Upper lobe of left lung (tissue), 6 donors: ENCODE results near the gene CYB5R3. TPM values are rescaled to one million over a fixed set of nuclear protein-coding genes. Genes with fewer than 3 reads are reported as not detected.

Source experiments
- ATAC-seq, 2 donors: fragments of 200-7000 bp; cut with Tn5 transposase; one replicate each; pipeline ENCODE4 v1.9.1; 2022; ENCODE audit warnings: mild to moderate bottlenecking in 2 of 2, moderate library complexity in 2 of 2; ENCODE audit not compliant: low FRiP score in 2 of 2
- DNase-seq, 2 donors: peaks; one replicate each; pipeline ENCODE4 v3.0.0-alpha.2; 2019 to 2020
- H3K27ac ChIP-seq, 4 donors: fragments of 200-600 bp; sonication (generic); one replicate each; pipeline ENCODE4 v1.5.1; 2016 to 2019
- H3K27me3 ChIP-seq, 4 donors: fragments of 200-600 bp; sonication (generic); one replicate each; pipeline ENCODE4 v1.5.1; 2017 to 2019
- H3K36me3 ChIP-seq, 4 donors: fragments of 200-600 bp; sonication (generic); one replicate each; pipeline ENCODE4 v1.5.1; 2016 to 2019
- H3K4me1 ChIP-seq, 4 donors: fragments of 200-600 bp; sonication (generic); one replicate each; pipeline ENCODE4 v1.5.1; 2018 to 2019
- H3K4me3 ChIP-seq, 4 donors: fragments of 200-600 bp; sonication (generic); one replicate each; pipeline ENCODE4 v1.5.1; 2017 to 2019; ENCODE audit warnings: mild to moderate bottlenecking in 2 of 4, moderate library complexity in 1 of 4
- H3K9me3 ChIP-seq, 4 donors: fragments of 200-600 bp; sonication (generic); one replicate each; pipeline ENCODE4 v1.5.1; 2018 to 2019
- EP300 ChIP-seq, 4 donors: sonication (generic); formaldehyde crosslinking; IDR thresholded peaks; one replicate each; pipeline ENCODE4 v1.5.1; 2017; ENCODE audit warnings: antibody characterized with exemption in 4 of 4, control low read depth in 2 of 4
- POLR2A ChIP-seq, 4 donors: fragments of 450-650 bp; IDR thresholded peaks; one replicate each; pipeline ENCODE4 v1.5.1; 2016 to 2017; ENCODE audit warnings: antibody characterized with exemption in 4 of 4, mild to moderate bottlenecking in 2 of 4
- POLR2AphosphoS5 ChIP-seq, 2 donors: sonication (generic); formaldehyde crosslinking; IDR thresholded peaks; one replicate each; pipeline ENCODE4 v1.5.1; 2017; ENCODE audit warnings: antibody characterized with exemption in 2 of 2
- WGBS, 2 donors: methylation state at CpG; one replicate each; pipeline ENCODE4 v1.1.5; 2017 to 2018; 5-methylcytosine and 5-hydroxymethylcytosine counted together
- total RNA-seq, 6 donors: library from RNA; depleted of rRNA in 4 of 6; stranded (reverse); fragments of >200 nt in 4 of 6; gene quantifications; one replicate each; pipeline versions ENCODE4 v1.1.0 to v1.2.1, GENCODE V29; 2016 to 2021
- TF ChIP-seq, protein P1 (sequence below), 6 experiments: fragments of 450-650 bp in 4 of 6; fragments of 200-600 bp in 2 of 6; sonication (generic) in 2 of 6; IDR thresholded peaks; one replicate each; pipeline ENCODE4 v1.5.1; 2016 to 2019; ENCODE audit warnings: antibody characterized with exemption in 6 of 6
- donor health status: DM: no; HTN: no; CAD: no; lungs with moderate emphysema.
- donor health status: DM: no; HTN: yes; CAD: no; lungs with severe emphysema.

Gene CYB5R3
- total RNA-seq, 6 donors from 2014 or later = 79.6 to 265 (median 220) TPM

DNA sequence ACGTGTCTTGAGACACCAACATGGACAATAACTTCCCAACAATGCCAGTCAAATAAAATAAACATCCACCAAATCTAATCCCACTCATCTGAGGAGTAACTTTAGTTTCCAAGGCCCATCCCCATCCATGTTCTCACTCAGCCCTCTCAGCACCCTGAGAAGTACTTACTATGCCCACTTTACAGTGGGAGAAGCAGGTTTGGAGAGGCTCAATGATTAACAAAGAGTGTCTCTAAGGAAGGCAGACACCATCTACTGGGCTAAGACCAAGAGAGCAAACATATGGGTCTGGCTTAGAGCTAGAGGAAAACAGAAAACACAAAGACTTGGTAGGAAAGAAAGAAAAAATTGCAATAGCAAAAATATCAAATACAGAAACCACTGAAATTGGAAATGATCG, 45.8 kb downstream of the CYB5R3 start:
- Histone ChIP-seq H3K4me3 (no peak overlapping the region), H3K27ac (peak overlapping the region in 3 of 4 donors; percentile 12 to 47 (median 42)), H3K9me3 (no peaks in the 10 kb centered on the region), H3K36me3 (peaks cover 15 to 55% (median 43%) of the 10 kb centered on the region in 4 donors), H3K27me3 (no peaks in the 10 kb centered on the region), H3K4me1 (peaks cover 23 to 57% (median 42%) of the 10 kb centered on the region in 4 donors)
- no peak for DNase-seq
- 55 to 63% methylated on average over 2 of the region's 2 CpGs for WGBS, 2 donors
- peak; percentile 57 to 83 for ATAC-seq
- TF ChIP-seq, protein P1, sequence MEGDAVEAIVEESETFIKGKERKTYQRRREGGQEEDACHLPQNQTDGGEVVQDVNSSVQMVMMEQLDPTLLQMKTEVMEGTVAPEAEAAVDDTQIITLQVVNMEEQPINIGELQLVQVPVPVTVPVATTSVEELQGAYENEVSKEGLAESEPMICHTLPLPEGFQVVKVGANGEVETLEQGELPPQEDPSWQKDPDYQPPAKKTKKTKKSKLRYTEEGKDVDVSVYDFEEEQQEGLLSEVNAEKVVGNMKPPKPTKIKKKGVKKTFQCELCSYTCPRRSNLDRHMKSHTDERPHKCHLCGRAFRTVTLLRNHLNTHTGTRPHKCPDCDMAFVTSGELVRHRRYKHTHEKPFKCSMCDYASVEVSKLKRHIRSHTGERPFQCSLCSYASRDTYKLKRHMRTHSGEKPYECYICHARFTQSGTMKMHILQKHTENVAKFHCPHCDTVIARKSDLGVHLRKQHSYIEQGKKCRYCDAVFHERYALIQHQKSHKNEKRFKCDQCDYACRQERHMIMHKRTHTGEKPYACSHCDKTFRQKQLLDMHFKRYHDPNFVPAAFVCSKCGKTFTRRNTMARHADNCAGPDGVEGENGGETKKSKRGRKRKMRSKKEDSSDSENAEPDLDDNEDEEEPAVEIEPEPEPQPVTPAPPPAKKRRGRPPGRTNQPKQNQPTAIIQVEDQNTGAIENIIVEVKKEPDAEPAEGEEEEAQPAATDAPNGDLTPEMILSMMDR (IDR thresholded peaks at IDR 0.05) = no peak
- no peak for TF ChIP-seq POLR2A (IDR thresholded peaks at IDR 0.05)
- no peak for TF ChIP-seq EP300 (IDR thresholded peaks at IDR 0.05)
- no peak for TF ChIP-seq POLR2AphosphoS5 (IDR thresholded peaks at IDR 0.05)

DNA sequence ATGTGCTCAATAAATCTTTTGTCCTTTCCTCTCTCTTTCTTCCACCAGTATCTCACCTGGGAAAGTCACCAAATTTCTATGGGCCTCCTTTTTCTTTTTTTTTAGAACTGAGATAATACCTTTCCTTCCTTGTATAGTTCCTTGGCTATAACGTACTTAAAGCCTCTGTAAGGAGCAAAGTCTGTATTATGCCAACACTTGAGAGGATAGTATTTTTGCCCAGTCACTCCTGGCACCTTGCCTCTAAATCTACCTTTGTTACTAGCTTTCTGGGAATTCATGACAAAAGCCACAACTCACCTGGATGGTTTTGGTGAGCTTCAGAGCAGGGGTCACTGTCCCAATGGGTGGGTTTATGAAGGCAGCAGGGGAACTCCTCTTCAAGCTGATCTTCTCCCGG, 46.7 kb downstream of the CYB5R3 start:
- DNase-seq (no peak), ATAC-seq (no peak)
- Histone ChIP-seq H3K4me3 (no peak overlapping the region), H3K36me3 (peaks cover 18 to 62% (median 50%) of the 10 kb centered on the region in 4 donors), H3K9me3 (no peaks in the 10 kb centered on the region), H3K27ac (peak overlapping the region; percentile 12 to 47 (median 38)), H3K27me3 (no peaks in the 10 kb centered on the region), H3K4me1 (peaks cover 15 to 48% (median 38%) of the 10 kb centered on the region in 4 donors)
- WGBS, 2 donors = 68 to 70% methylated on average over 2 of the region's 2 CpGs
- TF ChIP-seq EP300 (IDR thresholded peaks at IDR 0.05) = no peak
- no peak for TF ChIP-seq POLR2AphosphoS5 (IDR thresholded peaks at IDR 0.05)
- TF ChIP-seq, protein P1 (IDR thresholded peaks at IDR 0.05) = no peak
- no peak for TF ChIP-seq POLR2A (IDR thresholded peaks at IDR 0.05)

DNA sequence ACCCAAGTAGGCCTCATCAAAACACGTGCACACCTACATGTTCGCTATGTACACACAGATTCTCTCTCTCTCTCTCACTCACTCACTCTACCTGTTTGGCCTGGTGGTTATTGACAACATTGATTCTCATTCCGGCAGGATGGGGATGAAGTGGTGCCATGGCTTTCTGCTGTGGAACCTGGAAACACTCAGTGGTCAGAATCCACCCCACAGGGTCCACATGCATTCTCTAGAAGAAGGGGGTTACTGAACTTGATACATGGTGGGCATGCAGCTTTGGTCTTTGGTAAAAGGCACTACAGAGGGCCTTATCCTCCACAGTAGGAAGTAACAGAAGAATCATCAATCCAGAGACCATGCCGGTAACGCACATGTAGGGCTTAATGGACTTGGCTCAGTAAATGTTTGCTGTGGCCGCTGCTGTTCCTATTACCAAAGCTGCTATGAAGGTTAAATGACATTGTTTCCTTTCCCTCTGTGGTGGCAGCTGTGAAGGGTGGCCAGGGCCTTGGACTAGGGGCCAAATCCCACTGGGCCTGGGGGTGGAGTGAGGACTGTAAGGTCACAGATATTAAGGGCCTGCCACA, 47.2 kb downstream of the CYB5R3 start:
- H3K9me3 ChIP-seq = no peaks in the 10 kb centered on the region
- TF ChIP-seq POLR2A (IDR thresholded peaks at IDR 0.05) (no peak), POLR2AphosphoS5 (IDR thresholded peaks at IDR 0.05) (no peak), EP300 (IDR thresholded peaks at IDR 0.05) (no peak)
- TF ChIP-seq, protein P1 (IDR thresholded peaks at IDR 0.05) = no peak
- WGBS, 2 donors = 68 to 81% methylated on average over 6 of the region's 6 CpGs
- no peaks in the 10 kb centered on the region for H3K27me3 ChIP-seq
- peaks cover 15 to 48% (median 39%) of the 10 kb centered on the region in 4 donors for H3K4me1 ChIP-seq
- peak overlapping the region; percentile 12 to 45 (median 25) for H3K27ac ChIP-seq
- H3K36me3 ChIP-seq = peaks cover 22 to 67% (median 55%) of the 10 kb centered on the region in 4 donors
- H3K4me3 ChIP-seq = no peak overlapping the region
- DNase-seq (no peak), ATAC-seq (no peak)

DNA sequence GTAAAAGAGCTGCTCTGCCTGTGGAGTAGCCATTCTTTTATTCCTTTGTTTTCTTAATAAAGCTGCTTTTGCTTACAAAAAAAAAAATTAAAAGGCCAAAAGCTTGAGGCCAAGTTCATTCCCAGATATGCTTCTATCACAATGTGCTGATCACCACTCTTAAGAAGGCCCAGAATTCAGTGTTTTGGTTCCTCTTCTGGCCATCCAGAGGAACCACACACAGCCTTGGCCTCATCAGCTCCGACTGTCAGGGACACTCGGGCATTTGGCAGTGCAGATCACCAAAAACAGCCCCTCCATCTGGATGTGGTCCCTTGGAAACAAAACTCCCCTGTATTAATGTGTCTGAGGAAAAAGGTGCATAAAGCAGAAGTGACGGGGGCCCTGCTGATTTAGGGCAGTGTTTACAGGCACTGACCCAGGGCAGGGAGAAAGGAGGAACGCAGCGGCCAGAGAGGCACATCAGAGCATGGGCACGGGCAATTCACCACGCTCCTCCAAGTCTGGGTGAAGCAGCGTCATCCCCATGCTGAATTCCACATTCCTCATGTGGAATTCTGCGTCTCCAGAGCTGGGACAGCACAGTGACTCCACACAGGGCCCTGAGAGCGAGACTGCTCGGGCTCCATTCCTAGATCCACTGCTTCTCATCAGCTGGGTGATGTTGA, 52.2 kb downstream of the CYB5R3 start:
- DNase-seq (no peak), ATAC-seq (no peak)
- Histone ChIP-seq H3K9me3 (no peaks in the 10 kb centered on the region), H3K27ac (no peak overlapping the region), H3K4me3 (no peak overlapping the region), H3K27me3 (no peaks in the 10 kb centered on the region), H3K4me1 (peaks cover 0 to 13% (median 8%) of the 10 kb centered on the region in 4 donors), H3K36me3 (peaks cover 47 to 100% (median 90%) of the 10 kb centered on the region in 4 donors)
- WGBS, 2 donors = 91 to 93% methylated on average over 11 of the region's 11 CpGs
- TF ChIP-seq EP300 (IDR thresholded peaks at IDR 0.05) = no peak
- TF ChIP-seq POLR2A (IDR thresholded peaks at IDR 0.05) = no peak
- TF ChIP-seq, protein P1 (IDR thresholded peaks at IDR 0.05) = no peak
- no peak for TF ChIP-seq POLR2AphosphoS5 (IDR thresholded peaks at IDR 0.05)
